ENCODE results near the gene NOTCH2.
"Not testable (repeated sequence)": the region's sequence is repeated elsewhere in the genome, so short reads cannot be mapped to it uniquely, and the experiment has no call there.

- TF ChIP-seq POLR2AphosphoS5, CTCF, POLR2A (IDR thresholded peaks at IDR 0.05): not testable (repeated sequence)
Measured at GRCh38 chr1:120109656-120110055, 40.2 kb upstream of the NOTCH2 start.

Measured in breast epithelium (tissue), 3 donors.